Fibroblast of pulmonary artery (primary cell): Measurements from ENCODE around the gene SNED1.

Source experiments
- DNase-seq: peaks from one replicate; pipeline ENCODE4 v3.0.0-alpha.2; 2010; ENCODE audit warnings: low read depth
- H3K4me3 ChIP-seq: replicated peaks from 2 replicates; pipeline ENCODE4 v1.5.1; 2011; ENCODE audit warnings: low read depth, mild to moderate bottlenecking, control low read depth, low read length, moderate library complexity
- CTCF ChIP-seq: IDR thresholded peaks from 2 replicates; pipeline ENCODE4 v1.5.1; 2011; ENCODE audit warnings: mild to moderate bottlenecking, control low read depth, low read length, inconsistent platforms; ENCODE audit errors: missing control alignments

The SNED1 gene

GRCh38 chr2:240957656-240958365 lies 40.6 kb upstream of the SNED1 start:
- no peak overlapping the region for H3K4me3 ChIP-seq
- no peak for TF ChIP-seq CTCF
- DNase-seq: no peak

- no peak for TF ChIP-seq CTCF
- no peak for DNase-seq
- no peak overlapping the region for H3K4me3 ChIP-seq
These were observed 39.8 kb upstream of the SNED1 start for GRCh38 chr2:240958366-240959213.

GRCh38 chr2:240959214-240959940 lies 39.0 kb upstream of the SNED1 start:
- H3K4me3 ChIP-seq: no peak overlapping the region
- TF ChIP-seq CTCF: no peak
- DNase-seq: no peak

GRCh38 chr2:240959941-240960308 lies 38.5 kb upstream of the SNED1 start:
- TF ChIP-seq CTCF: no peak
- no peak for DNase-seq
- no peak overlapping the region for H3K4me3 ChIP-seq

- H3K4me3 ChIP-seq: no peak overlapping the region
- TF ChIP-seq CTCF: no peak
- DNase-seq: peak; percentile 41
These were observed 38.0 kb upstream of the SNED1 start for GRCh38 chr2:240960309-240960970.

GRCh38 chr2:240960971-240961876 lies 37.2 kb upstream of the SNED1 start:
- TF ChIP-seq CTCF: no peak
- DNase-seq: peak; percentile 34
- H3K4me3 ChIP-seq: no peak overlapping the region
